Non-pigmented ciliary epithelial cell (primary cell): ENCODE measurements around the gene PARD6A.

ENCODE experiments used
- DNase-seq: peaks from one replicate; pipeline ENCODE4 v3.0.0-alpha.2; 2010; ENCODE audit warnings: low read depth

Gene PARD6A

GRCh38 chr16:67666559-67667452 lies 6.0 kb downstream of the PARD6A start, which contains the start of the genes C16orf86 and ENKD1:
Gene C16orf86 (plus strand): TSS chr16:67666814. CDS start chr16:67666971, 157 bp downstream.
Gene ENKD1 (minus strand): TSS chr16:67666750. CDS start chr16:67666442, 308 bp downstream.
- no peak for DNase-seq

- no peak for DNase-seq
Observed at GRCh38 chr16:67667453-67667816, 6.7 kb downstream of the PARD6A start.

GRCh38 chr16:67667817-67668494 lies 7.2 kb downstream of the PARD6A start:
- peak; percentile 60 for DNase-seq

- no peak for DNase-seq
Observed at GRCh38 chr16:67668495-67669157, 7.9 kb downstream of the PARD6A start.

GRCh38 chr16:67669499-67670101 lies 8.8 kb downstream of the PARD6A start:
- no peak for DNase-seq

- DNase-seq, result no peak
Observed at GRCh38 chr16:67672306-67672705, 11.5 kb downstream of the PARD6A start.

GRCh38 chr16:67672739-67673662 lies 12.2 kb downstream of the PARD6A start:
- DNase-seq, result no peak

- no peak for DNase-seq
Observed at GRCh38 chr16:67673712-67674580, 13.2 kb downstream of the PARD6A start.

GRCh38 chr16:67674851-67675578 lies 14.3 kb downstream of the PARD6A start:
- no peak for DNase-seq

GRCh38 chr16:67675579-67675935 lies 14.8 kb downstream of the PARD6A start:
- no peak for DNase-seq

GRCh38 chr16:67675999-67676398 lies 15.2 kb downstream of the PARD6A start:
- no peak for DNase-seq

GRCh38 chr16:67676516-67676915 lies 15.8 kb downstream of the PARD6A start:
- no peak for DNase-seq

- no peak for DNase-seq
Observed at GRCh38 chr16:67676939-67677338, 16.2 kb downstream of the PARD6A start.

GRCh38 chr16:67677712-67678111 lies 17.0 kb downstream of the PARD6A start:
- DNase-seq, result no peak

GRCh38 chr16:67678354-67679023 lies 17.7 kb downstream of the PARD6A start:
- no peak for DNase-seq

- no peak for DNase-seq
Observed at GRCh38 chr16:67679935-67680897, 19.5 kb downstream of the PARD6A start.

GRCh38 chr16:67683767-67684166 lies 23.0 kb downstream of the PARD6A start:
- no peak for DNase-seq
